B cell (primary cell): ENCODE data around the gene ZNF106. TPM values are rescaled to one million over a fixed set of nuclear protein-coding genes. Genes with fewer than 3 reads are reported as not detected.

Source experiments
- ATAC-seq: fragments of 200-7000 bp; cut with Tn5 transposase; one replicate; pipeline ENCODE4 v1.10.0; 2021; ENCODE audit warnings: low read depth, mild to moderate bottlenecking, moderate number of reproducible peaks, moderate library complexity
- CTCF ChIA-PET: fragments of 350-600 bp; sonication (Branson Sonifier 250); formaldehyde crosslinking; loops from one replicate; lab custom pipeline; 2021; ENCODE audit warnings: antibody characterized with exemption, inconsistent platforms; lab: Charles Lee
- POLR2A ChIA-PET: fragments of 350-600 bp; sonication (Branson Sonifier 250); formaldehyde crosslinking; loops from one replicate; lab custom pipeline; 2021; ENCODE audit warnings: antibody characterized with exemption; lab: Charles Lee
- DNase-seq: peaks from one replicate; pipeline ENCODE4 v3.0.0; 2013
- H2AFZ ChIP-seq: 2 replicates; pipeline ENCODE4 v1.6.1; 2012; ENCODE audit warnings: mild to moderate bottlenecking, low read depth, low read length; ENCODE audit not compliant: insufficient read depth, poor library complexity, severe bottlenecking
- H3K27ac ChIP-seq, 2 donors: 1 replicate in 1 of 2; 2 replicates in 1 of 2; pipeline ENCODE4 v1.5.1; 2012 to 2013; ENCODE audit warnings: low read length in 2 of 2, mild to moderate bottlenecking in 2 of 2, moderate library complexity in 1 of 2
- H3K27me3 ChIP-seq, 4 experiments: fragments of 200-600 bp in 1 of 4; sonication (generic) in 1 of 4; replicated peaks in 1 of 4; 1 replicate in 2 of 4; 2 replicates in 2 of 4; pipeline versions ENCODE4 v1.6.1 to v1.7.0; 2013 to 2016; ENCODE audit warnings: low read length in 3 of 4, mild to moderate bottlenecking in 2 of 4, mixed read lengths in 1 of 4, moderate library complexity in 1 of 4; ENCODE audit not compliant: insufficient read depth in 4 of 4, control insufficient read depth in 3 of 4; ENCODE audit errors: control extremely low read depth in 1 of 4
- H3K36me3 ChIP-seq, 2 experiments: replicated peaks in 1 of 2; 1 replicate in 1 of 2; 2 replicates in 1 of 2; pipeline versions ENCODE4 v1.6.1 to v1.7.1; 2013; ENCODE audit warnings: low read length in 1 of 2; ENCODE audit not compliant: insufficient read depth in 2 of 2, control insufficient read depth in 1 of 2; ENCODE audit errors: control extremely low read depth in 1 of 2, extremely low read depth in 1 of 2
- H3K4me1 ChIP-seq, 2 donors: fragments of 200-600 bp in 1 of 2; sonication (generic) in 1 of 2; 1 replicate in 1 of 2; 2 replicates in 1 of 2; pipeline versions ENCODE4 v1.5.1 to v1.6.1; 2013 to 2017; ENCODE audit warnings: low read length in 2 of 2; ENCODE audit not compliant: control insufficient read depth in 2 of 2, insufficient read depth in 2 of 2
- H3K4me2 ChIP-seq: replicated peaks from 2 replicates; pipeline ENCODE3; 2012; ENCODE audit warnings: mild to moderate bottlenecking, low read depth, low read length; ENCODE audit not compliant: poor library complexity, severe bottlenecking
- H3K4me3 ChIP-seq, 5 experiments: fragments of 200-600 bp in 1 of 5; sonication (generic) in 1 of 5; 1 replicate in 3 of 5; 2 replicates in 2 of 5; pipeline versions ENCODE4 v1.5.1 to v1.7.0; 2011 to 2016; ENCODE audit warnings: low read length in 4 of 5, mild to moderate bottlenecking in 4 of 5, low read depth in 2 of 5, control low read depth in 1 of 5, moderate library complexity in 1 of 5; ENCODE audit not compliant: insufficient read depth in 1 of 5; ENCODE audit errors: control extremely low read depth in 1 of 5, extremely low read depth in 1 of 5
- H3K79me2 ChIP-seq: fragments of 200-600 bp; sonication (generic); one replicate; pipeline ENCODE4 v1.6.0; 2016; ENCODE audit warnings: low read length; ENCODE audit not compliant: control insufficient read depth, insufficient read depth
- H3K9ac ChIP-seq: fragments of 200-600 bp; sonication (generic); 2 replicates; pipeline ENCODE4 v1.6.1; 2017; ENCODE audit warnings: mild to moderate bottlenecking, low read length, moderate library complexity
- H3K9me3 ChIP-seq, 3 donors: one replicate each; pipeline versions ENCODE4 v1.6.1 to v1.7.1; 2013; ENCODE audit warnings: low read length in 2 of 3; ENCODE audit not compliant: control insufficient read depth in 2 of 3, insufficient read depth in 1 of 3; ENCODE audit errors: control extremely low read depth in 1 of 3
- H4K20me1 ChIP-seq: 2 replicates; pipeline ENCODE4 v1.6.0; 2012; ENCODE audit warnings: mild to moderate bottlenecking, low read length; ENCODE audit not compliant: insufficient read depth, control insufficient read depth, poor library complexity, severe bottlenecking
- H3K27ac Mint-ChIP-seq: one replicate; pipeline ENCODE4 v1.8.0; 2021; ENCODE audit warnings: mixed read lengths
- H3K27me3 Mint-ChIP-seq: one replicate; pipeline ENCODE4 v1.8.0; 2021; ENCODE audit warnings: mixed read lengths
- H3K4me1 Mint-ChIP-seq: one replicate; pipeline ENCODE4 v1.8.0; 2021; ENCODE audit warnings: mixed read lengths
- H3K4me3 Mint-ChIP-seq: one replicate; pipeline ENCODE4 v1.8.0; 2021; ENCODE audit warnings: mixed read lengths
- H3K9me3 Mint-ChIP-seq: one replicate; pipeline ENCODE4 v1.8.0; 2022; ENCODE audit warnings: mixed read lengths; ENCODE audit not compliant: insufficient read depth
- EZH2 ChIP-seq: IDR thresholded peaks from 2 replicates; pipeline ENCODE4 v1.6.1; 2012; ENCODE audit warnings: borderline replicate concordance, low read depth, mild to moderate bottlenecking, moderate library complexity, low read length; ENCODE audit not compliant: insufficient read depth, poor library complexity, severe bottlenecking
- WGBS: methylation state at CpG from one replicate; pipeline ENCODE4 v1.1.5; 2013; ENCODE audit warnings: missing lambda C conversion rate; ENCODE audit not compliant: insufficient coverage; 5-methylcytosine and 5-hydroxymethylcytosine counted together
- intact Hi-C: fragments of 100-400 bp; cut with micrococcal nuclease; formaldehyde crosslinking; loops from one replicate; pipeline ENCODE4 v1.10.0; 2022
- polyA plus RNA-seq: library from polyadenylated mRNA; depleted of rRNA; stranded (reverse); fragments of >200 nt; gene quantifications from 2 replicates; pipeline ENCODE4 v1.2.3, GENCODE V29; 2012
- total RNA-seq, 2 donors: library from RNA; stranded (reverse); fragments of 120-200 nt in 1 of 2; gene quantifications; 1 replicate in 1 of 2; 2 replicates in 1 of 2; pipeline versions ENCODE4 v1.2.3 to v1.2.4, GENCODE V29; 2013 to 2022
- TF ChIP-seq, protein P1 (sequence below): fragments of 200-600 bp; IDR thresholded peaks from one replicate; pipeline ENCODE4 v1.8.0; 2022; ENCODE audit warnings: antibody characterized with exemption, mild to moderate bottlenecking

ZNF106 gene
- total and polyA plus RNA-seq, 2 donors (not counting 1 experiment from before 2014, with no cell fraction given) = 10.1 to 51.4 TPM

DNA sequence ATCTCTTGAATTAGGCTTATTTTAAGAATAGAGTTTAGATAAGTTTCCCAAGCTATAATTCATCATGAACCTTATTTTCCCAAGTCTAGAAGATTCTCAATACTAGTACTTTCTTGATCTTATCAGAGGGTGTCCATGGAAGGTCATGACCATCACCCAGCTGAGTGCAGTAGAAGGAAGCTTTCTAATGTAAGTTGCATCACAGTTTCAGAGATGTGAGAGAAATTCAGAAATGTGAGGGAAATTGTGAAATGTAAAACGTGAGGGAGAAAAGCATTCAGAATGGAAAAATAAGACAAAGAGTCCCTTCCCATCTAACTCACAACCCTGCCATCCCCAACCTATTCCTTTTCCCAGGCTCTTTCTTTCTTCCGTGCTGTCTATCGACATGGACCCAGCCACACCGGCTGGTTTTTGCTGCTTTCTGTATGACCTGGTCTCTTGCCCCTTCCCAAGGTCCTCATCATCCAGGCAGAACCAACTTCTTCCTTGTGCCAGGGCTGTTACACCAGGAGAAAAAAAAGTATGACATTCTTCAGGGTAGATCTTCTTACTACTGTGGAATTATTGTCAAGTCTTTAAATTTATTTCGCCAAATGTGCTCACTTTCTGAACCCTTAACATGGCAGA lies 124.9 kb downstream of the ZNF106 start:
- H2AFZ ChIP-seq = no peak overlapping the region
- TF ChIP-seq, protein P1, sequence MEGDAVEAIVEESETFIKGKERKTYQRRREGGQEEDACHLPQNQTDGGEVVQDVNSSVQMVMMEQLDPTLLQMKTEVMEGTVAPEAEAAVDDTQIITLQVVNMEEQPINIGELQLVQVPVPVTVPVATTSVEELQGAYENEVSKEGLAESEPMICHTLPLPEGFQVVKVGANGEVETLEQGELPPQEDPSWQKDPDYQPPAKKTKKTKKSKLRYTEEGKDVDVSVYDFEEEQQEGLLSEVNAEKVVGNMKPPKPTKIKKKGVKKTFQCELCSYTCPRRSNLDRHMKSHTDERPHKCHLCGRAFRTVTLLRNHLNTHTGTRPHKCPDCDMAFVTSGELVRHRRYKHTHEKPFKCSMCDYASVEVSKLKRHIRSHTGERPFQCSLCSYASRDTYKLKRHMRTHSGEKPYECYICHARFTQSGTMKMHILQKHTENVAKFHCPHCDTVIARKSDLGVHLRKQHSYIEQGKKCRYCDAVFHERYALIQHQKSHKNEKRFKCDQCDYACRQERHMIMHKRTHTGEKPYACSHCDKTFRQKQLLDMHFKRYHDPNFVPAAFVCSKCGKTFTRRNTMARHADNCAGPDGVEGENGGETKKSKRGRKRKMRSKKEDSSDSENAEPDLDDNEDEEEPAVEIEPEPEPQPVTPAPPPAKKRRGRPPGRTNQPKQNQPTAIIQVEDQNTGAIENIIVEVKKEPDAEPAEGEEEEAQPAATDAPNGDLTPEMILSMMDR = no peak
- no peak for TF ChIP-seq EZH2
- peaks cover 4 to 6% of the 10 kb centered on the region in 2 experiments for H3K36me3 ChIP-seq
- Mint-ChIP-seq H3K9me3 (peaks cover 3% of the 10 kb centered on the region), H3K27ac (no peak overlapping the region), H3K4me1 (no peaks in the 10 kb centered on the region), H3K27me3 (no peaks in the 10 kb centered on the region), H3K4me3 (no peak overlapping the region)
- no peak overlapping the region for H3K4me3 ChIP-seq
- H3K79me2 ChIP-seq = no peaks in the 10 kb centered on the region
- no peaks in the 10 kb centered on the region for H4K20me1 ChIP-seq
- POLR2A ChIA-PET = no interaction called here
- no peak overlapping the region for H3K4me2 ChIP-seq
- H3K27ac ChIP-seq = no peak overlapping the region
- H3K27me3 ChIP-seq = no peaks in the 10 kb centered on the region
- no peak for ATAC-seq
- no peaks in the 10 kb centered on the region for H3K4me1 ChIP-seq
- DNase-seq = no peak
- H3K9ac ChIP-seq = no peak overlapping the region
- WGBS = 93% methylated on average over 3 of the region's 5 CpGs
- intact Hi-C loops = no loop called here
- CTCF ChIA-PET = no interaction called here
- no peaks in the 10 kb centered on the region for H3K9me3 ChIP-seq

GRCh38 chr15:42364529-42364928 lies 126.4 kb downstream of the ZNF106 start:
- H3K27ac Mint-ChIP-seq = no peak overlapping the region
- H3K27me3 Mint-ChIP-seq = no peaks in the 10 kb centered on the region
- Histone ChIP-seq H3K9me3 (no peaks in the 10 kb centered on the region), H2AFZ (no peak overlapping the region), H3K27me3 (no peaks in the 10 kb centered on the region), H4K20me1 (no peaks in the 10 kb centered on the region), H3K9ac (no peak overlapping the region), H3K36me3 (peaks cover 0 to 13% of the 10 kb centered on the region in 2 experiments), H3K4me2 (no peak overlapping the region), H3K27ac (no peak overlapping the region), H3K79me2 (no peaks in the 10 kb centered on the region), H3K4me3 (no peak overlapping the region), H3K4me1 (no peaks in the 10 kb centered on the region)
- ChIA-PET CTCF (no interaction called here), POLR2A (interaction anchor here (0.5 kb wide), 1 partner anchor 358 kb away, joined by 3 read pairs; no protein-coding TSS in a partner anchor)
- 100% methylated on average over 1 of the region's 1 CpG for WGBS
- DNase-seq = no peak
- no peak for ATAC-seq
- no peak for TF ChIP-seq EZH2
- TF ChIP-seq, protein P1 = no peak
- no peaks in the 10 kb centered on the region for H3K4me1 Mint-ChIP-seq
- intact Hi-C loops = no loop called here
- H3K9me3 Mint-ChIP-seq = peaks cover 3% of the 10 kb centered on the region
- no peak overlapping the region for H3K4me3 Mint-ChIP-seq
